Neural cell (in vitro differentiated cells): Measurements from ENCODE around the gene MYBPC3.

Experiments used
- CTCF ChIP-seq: fragments of 450-650 bp; IDR thresholded peaks from 2 replicates; pipeline ENCODE4 v1.5.1; 2014; ENCODE audit warnings: antibody characterized with exemption, mild to moderate bottlenecking, moderate library complexity; ENCODE audit not compliant: poor library complexity, severe bottlenecking
- EP300 ChIP-seq: fragments of 450-650 bp; conservative IDR thresholded peaks from 2 replicates; pipeline ENCODE4 v1.6.1; 2014; ENCODE audit warnings: antibody characterized with exemption, mild to moderate bottlenecking, moderate library complexity; ENCODE audit not compliant: poor library complexity, severe bottlenecking
- EZH2 ChIP-seq: fragments of 200-600, 300-800 bp; shearing (Covaris generic), sonication (generic); IDR thresholded peaks from 2 replicates; pipeline ENCODE4 v1.6.1; 2014; ENCODE audit warnings: antibody characterized with exemption, low read length, borderline replicate concordance, mild to moderate bottlenecking; ENCODE audit not compliant: insufficient read depth, poor library complexity, severe bottlenecking
- POLR2AphosphoS5 ChIP-seq: IDR thresholded peaks from 2 replicates; pipeline ENCODE4 v1.6.1; 2012
- RAD21 ChIP-seq: fragments of 450-650 bp; conservative IDR thresholded peaks from 2 replicates; pipeline ENCODE4 v1.6.1; 2014; ENCODE audit warnings: antibody characterized with exemption, mild to moderate bottlenecking, moderate library complexity
- REST ChIP-seq: IDR thresholded peaks from 2 replicates; pipeline ENCODE4 v1.6.1; 2012; ENCODE audit warnings: borderline replicate concordance
- SMC3 ChIP-seq: fragments of 450-650 bp; conservative IDR thresholded peaks from 2 replicates; pipeline ENCODE4 v1.6.1; 2014; ENCODE audit warnings: antibody characterized with exemption, mild to moderate bottlenecking, moderate library complexity; ENCODE audit not compliant: poor library complexity
- TAF1 ChIP-seq: IDR thresholded peaks from 2 replicates; pipeline ENCODE4 v1.6.1; 2012; ENCODE audit warnings: low read depth

DNA sequence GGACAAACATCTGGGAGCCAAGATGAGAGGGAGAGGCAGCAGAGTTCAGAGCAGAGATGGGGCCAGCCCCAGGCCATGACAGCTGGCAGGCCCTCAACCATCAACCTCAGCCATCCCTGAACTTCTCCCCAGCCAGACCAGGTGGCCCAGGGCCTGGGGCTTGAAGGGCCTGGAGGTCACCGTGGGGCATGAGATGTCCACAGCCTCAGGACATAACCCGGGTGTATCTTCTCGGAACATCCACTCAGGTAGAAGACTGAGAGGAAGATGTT is 43.5 kb upstream of the MYBPC3 start:
- TF ChIP-seq POLR2AphosphoS5, result no peak
- no peak for TF ChIP-seq TAF1
- no peak for TF ChIP-seq EZH2
- no peak for TF ChIP-seq CTCF
- no peak for TF ChIP-seq REST
- TF ChIP-seq EP300, result no peak
- TF ChIP-seq SMC3, result no peak
- TF ChIP-seq RAD21, result no peak
